HG03520 (cell line): ENCODE results near the gene HSP90AA1.
"Not testable (repeated sequence)": the region's sequence is repeated elsewhere in the genome, so short reads cannot be mapped to it uniquely, and the experiment has no call there.

Source experiments
- ATAC-seq: cut with Tn5 transposase; IDR thresholded peaks from one replicate; pipeline ENCODE4 v1.9.1; 2021; ENCODE audit warnings: mild to moderate bottlenecking, moderate library complexity; ENCODE audit not compliant: unreplicated experiment

Gene HSP90AA1

GRCh38 chr14:102095231-102095870 is 8.5 kb upstream of the HSP90AA1 start:
- no peak for ATAC-seq

- ATAC-seq, result no peak
These were observed 7.3 kb upstream of the HSP90AA1 start for GRCh38 chr14:102094101-102094500.

- no peak for ATAC-seq
These were observed 6.0 kb upstream of the HSP90AA1 start for GRCh38 chr14:102092806-102093205.

- no peak for ATAC-seq
These were observed 3.9 kb upstream of the HSP90AA1 start for GRCh38 chr14:102090713-102091112.

- no peak for ATAC-seq
These were observed 2.9 kb upstream of the HSP90AA1 start for GRCh38 chr14:102089621-102090343.

- no peak for ATAC-seq
These were observed 1.4 kb upstream of the HSP90AA1 start for GRCh38 chr14:102088012-102088792.

- no peak for ATAC-seq
These were observed 843 bp upstream of the HSP90AA1 start for GRCh38 chr14:102087762-102088011.

GRCh38 chr14:102086709-102086971 is 204 bp downstream of the HSP90AA1 start:
- no peak for ATAC-seq

GRCh38 chr14:102085948-102086708 is 716 bp downstream of the HSP90AA1 start:
- peak; percentile 19 for ATAC-seq

- no peak for ATAC-seq
These were observed 1.4 kb downstream of the HSP90AA1 start for GRCh38 chr14:102085488-102085887.

- ATAC-seq, result no peak
These were observed 1.9 kb downstream of the HSP90AA1 start for GRCh38 chr14:102084931-102085330.

- not testable (repeated sequence) for ATAC-seq
These were observed 2.3 kb downstream of the HSP90AA1 start for GRCh38 chr14:102084522-102084921.

GRCh38 chr14:102081231-102082080 is 5.4 kb downstream of the HSP90AA1 start:
- no peak for ATAC-seq

- ATAC-seq, result no peak
These were observed 6.4 kb downstream of the HSP90AA1 start for GRCh38 chr14:102080183-102081080.

GRCh38 chr14:102079700-102079979 is 7.2 kb downstream of the HSP90AA1 start:
- no peak for ATAC-seq

GRCh38 chr14:102078831-102079699 is 7.8 kb downstream of the HSP90AA1 start:
- ATAC-seq, result no peak

- ATAC-seq, result not testable (repeated sequence)
These were observed 8.5 kb downstream of the HSP90AA1 start for GRCh38 chr14:102078361-102078791.

GRCh38 chr14:102077382-102077709 is 9.5 kb downstream of the HSP90AA1 start:
- ATAC-seq, result no peak

- ATAC-seq, result no peak
These were observed 11.7 kb downstream of the HSP90AA1 start for GRCh38 chr14:102075155-102075554.
